HL-60 (cell line): ENCODE data around the gene PSMA5.

ENCODE experiments used
- DNase-seq, 2 experiments: peaks; one replicate each; pipeline ENCODE4 v3.0.0-alpha.2; 2010 to 2020; ENCODE audit warnings: low read depth in 1 of 2, low spot score in 1 of 2
- H3K27ac ChIP-seq: fragments of 250-450 bp; sonication (Bioruptor Pico); replicated peaks from 2 replicates; pipeline ENCODE4 v1.5.1; 2020; ENCODE audit warnings: mild to moderate bottlenecking, moderate library complexity
- H3K27me3 ChIP-seq: fragments of 250-450 bp; sonication (Bioruptor Pico); 2 replicates; pipeline ENCODE4 v1.5.1; 2021; ENCODE audit warnings: mild to moderate bottlenecking, moderate library complexity; ENCODE audit not compliant: insufficient read depth, poor library complexity, severe bottlenecking
- H3K4me3 ChIP-seq: replicated peaks from 2 replicates; pipeline ENCODE4 v1.5.1; 2011; ENCODE audit warnings: mild to moderate bottlenecking, control low read depth, low read length; ENCODE audit not compliant: insufficient read depth
- GABPA ChIP-seq: IDR thresholded peaks from 2 replicates; pipeline ENCODE4 v1.6.1; 2012; ENCODE audit warnings: low read depth
- POLR2AphosphoS5 ChIP-seq: IDR thresholded peaks from 2 replicates; pipeline ENCODE4 v1.6.1; 2012; ENCODE audit warnings: low read depth
- REST ChIP-seq: IDR thresholded peaks from 2 replicates; pipeline ENCODE4 v1.6.1; 2012; ENCODE audit warnings: low read depth; ENCODE audit not compliant: insufficient replicate concordance
- SPI1 ChIP-seq: IDR thresholded peaks from 2 replicates; pipeline ENCODE4 v1.6.1; 2012; ENCODE audit warnings: low read depth, mild to moderate bottlenecking, borderline replicate concordance
- TF ChIP-seq, protein P1 (sequence below): IDR thresholded peaks from one replicate; pipeline ENCODE4 v1.5.1; 2011; ENCODE audit warnings: low read length, control low read depth, inconsistent platforms; ENCODE audit not compliant: insufficient read depth

Gene PSMA5

DNA sequence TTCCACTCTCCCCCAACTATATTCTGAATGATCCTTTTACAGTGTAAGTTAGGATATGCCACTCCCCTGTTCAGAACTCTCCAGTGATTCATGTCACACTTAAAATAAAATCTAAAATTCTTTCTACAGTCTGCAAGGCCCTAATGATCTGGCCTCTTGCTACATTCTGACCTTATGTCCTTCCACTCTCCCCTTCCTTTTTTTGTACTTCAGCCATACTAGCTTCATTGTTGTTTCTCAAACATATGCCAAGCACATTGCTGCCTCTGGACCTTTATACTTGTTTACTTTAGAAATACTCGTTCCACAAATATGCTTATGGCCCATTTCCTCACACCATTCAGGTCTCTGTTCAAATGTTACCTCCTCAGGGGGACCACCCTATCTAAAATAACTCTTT is 14.8 kb upstream of the PSMA5 start:
- H3K4me3 ChIP-seq = no peak overlapping the region
- DNase-seq = no peak
- H3K27ac ChIP-seq = no peak overlapping the region
- peaks cover 5% of the 10 kb centered on the region for H3K27me3 ChIP-seq
- TF ChIP-seq, protein P1, sequence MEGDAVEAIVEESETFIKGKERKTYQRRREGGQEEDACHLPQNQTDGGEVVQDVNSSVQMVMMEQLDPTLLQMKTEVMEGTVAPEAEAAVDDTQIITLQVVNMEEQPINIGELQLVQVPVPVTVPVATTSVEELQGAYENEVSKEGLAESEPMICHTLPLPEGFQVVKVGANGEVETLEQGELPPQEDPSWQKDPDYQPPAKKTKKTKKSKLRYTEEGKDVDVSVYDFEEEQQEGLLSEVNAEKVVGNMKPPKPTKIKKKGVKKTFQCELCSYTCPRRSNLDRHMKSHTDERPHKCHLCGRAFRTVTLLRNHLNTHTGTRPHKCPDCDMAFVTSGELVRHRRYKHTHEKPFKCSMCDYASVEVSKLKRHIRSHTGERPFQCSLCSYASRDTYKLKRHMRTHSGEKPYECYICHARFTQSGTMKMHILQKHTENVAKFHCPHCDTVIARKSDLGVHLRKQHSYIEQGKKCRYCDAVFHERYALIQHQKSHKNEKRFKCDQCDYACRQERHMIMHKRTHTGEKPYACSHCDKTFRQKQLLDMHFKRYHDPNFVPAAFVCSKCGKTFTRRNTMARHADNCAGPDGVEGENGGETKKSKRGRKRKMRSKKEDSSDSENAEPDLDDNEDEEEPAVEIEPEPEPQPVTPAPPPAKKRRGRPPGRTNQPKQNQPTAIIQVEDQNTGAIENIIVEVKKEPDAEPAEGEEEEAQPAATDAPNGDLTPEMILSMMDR = no peak
- no peak for TF ChIP-seq REST

DNA sequence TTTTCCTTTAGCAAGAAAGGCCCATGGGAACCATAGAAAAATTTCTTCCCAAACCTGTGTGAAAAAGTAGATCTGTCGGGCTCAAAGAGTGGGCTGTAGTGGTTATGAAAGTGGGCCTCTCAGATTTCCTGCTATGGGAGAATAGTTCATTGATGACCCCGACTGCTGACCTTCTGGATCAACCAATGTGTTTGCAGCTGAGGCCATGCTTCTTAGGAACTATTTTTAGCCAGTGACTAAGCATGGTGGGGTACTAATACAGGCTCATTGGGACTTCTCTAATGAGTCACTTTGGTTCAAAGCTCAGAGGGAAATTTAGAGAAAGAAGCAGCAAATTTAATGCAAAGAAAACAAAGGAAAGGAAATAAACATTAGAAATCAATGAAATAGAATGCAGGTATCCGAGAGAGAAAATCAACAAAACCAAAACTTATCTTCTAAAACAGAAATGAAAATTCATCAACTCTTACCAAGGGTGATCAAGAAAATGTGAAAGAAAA is 12.6 kb upstream of the PSMA5 start:
- TF ChIP-seq SPI1 (no peak), POLR2AphosphoS5 (no peak), REST (no peak), GABPA (no peak)
- TF ChIP-seq, protein P1 = no peak
- H3K4me3 ChIP-seq = no peak overlapping the region
- H3K27me3 ChIP-seq = peaks cover 1% of the 10 kb centered on the region
- H3K27ac ChIP-seq = no peak overlapping the region
- no peak for DNase-seq

- DNase-seq = no peak
- no peak overlapping the region for H3K27ac ChIP-seq
- TF ChIP-seq REST (no peak), SPI1 (no peak), POLR2AphosphoS5 (no peak), GABPA (no peak)
- TF ChIP-seq, protein P1 = no peak
- no peaks in the 10 kb centered on the region for H3K27me3 ChIP-seq
- no peak overlapping the region for H3K4me3 ChIP-seq
Measured at GRCh38 chr1:109434484-109434883, 8.2 kb upstream of the PSMA5 start.
